Uterus (tissue), 2 donors: ENCODE measurements around the gene HIPK1.

Experiments
- POLR2A ChIP-seq, 2 donors: fragments of 450-650 bp; IDR thresholded peaks; one replicate each; pipeline ENCODE4 v1.6.1; 2016; ENCODE audit warnings: antibody characterized with exemption in 2 of 2, mild to moderate bottlenecking in 1 of 2, moderate library complexity in 1 of 2
- TF ChIP-seq, protein P1 (sequence below), 4 experiments: fragments of 200-600 bp in 2 of 4; fragments of 450-650 bp in 2 of 4; sonication (generic) in 2 of 4; IDR thresholded peaks; one replicate each; pipeline ENCODE4 v1.5.1; 2016 to 2019; ENCODE audit warnings: antibody characterized with exemption in 4 of 4, mild to moderate bottlenecking in 2 of 4, moderate library complexity in 1 of 4

DNA sequence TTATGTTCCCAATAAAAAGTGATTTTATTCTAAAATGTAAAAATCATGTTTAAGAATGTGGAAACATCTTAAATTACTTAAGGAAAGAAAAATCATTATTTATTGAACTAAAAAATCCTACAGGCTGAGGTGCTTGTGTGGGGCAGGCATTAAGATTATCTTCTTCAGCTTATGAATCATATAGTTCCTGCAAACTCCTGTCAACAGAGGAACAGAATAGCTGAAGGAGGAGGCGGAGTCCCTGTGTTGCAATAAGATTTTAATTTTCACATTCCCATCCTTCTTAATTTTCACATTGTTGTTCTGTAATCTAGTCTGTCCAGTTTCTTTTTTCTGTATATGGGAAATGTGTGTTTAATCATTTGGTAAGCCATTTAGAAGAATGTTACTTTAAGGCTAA lies 29.6 kb downstream of the HIPK1 start:
- TF ChIP-seq, protein P1, sequence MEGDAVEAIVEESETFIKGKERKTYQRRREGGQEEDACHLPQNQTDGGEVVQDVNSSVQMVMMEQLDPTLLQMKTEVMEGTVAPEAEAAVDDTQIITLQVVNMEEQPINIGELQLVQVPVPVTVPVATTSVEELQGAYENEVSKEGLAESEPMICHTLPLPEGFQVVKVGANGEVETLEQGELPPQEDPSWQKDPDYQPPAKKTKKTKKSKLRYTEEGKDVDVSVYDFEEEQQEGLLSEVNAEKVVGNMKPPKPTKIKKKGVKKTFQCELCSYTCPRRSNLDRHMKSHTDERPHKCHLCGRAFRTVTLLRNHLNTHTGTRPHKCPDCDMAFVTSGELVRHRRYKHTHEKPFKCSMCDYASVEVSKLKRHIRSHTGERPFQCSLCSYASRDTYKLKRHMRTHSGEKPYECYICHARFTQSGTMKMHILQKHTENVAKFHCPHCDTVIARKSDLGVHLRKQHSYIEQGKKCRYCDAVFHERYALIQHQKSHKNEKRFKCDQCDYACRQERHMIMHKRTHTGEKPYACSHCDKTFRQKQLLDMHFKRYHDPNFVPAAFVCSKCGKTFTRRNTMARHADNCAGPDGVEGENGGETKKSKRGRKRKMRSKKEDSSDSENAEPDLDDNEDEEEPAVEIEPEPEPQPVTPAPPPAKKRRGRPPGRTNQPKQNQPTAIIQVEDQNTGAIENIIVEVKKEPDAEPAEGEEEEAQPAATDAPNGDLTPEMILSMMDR (IDR thresholded peaks at IDR 0.05) = no peak
- TF ChIP-seq POLR2A (IDR thresholded peaks at IDR 0.05) = no peak
